ENCODE data around the gene CRYZL1.
"Not testable (repeated sequence)": the region's sequence is repeated elsewhere in the genome, so short reads cannot be mapped to it uniquely, and the experiment has no call there.

The CRYZL1 gene

DNA sequence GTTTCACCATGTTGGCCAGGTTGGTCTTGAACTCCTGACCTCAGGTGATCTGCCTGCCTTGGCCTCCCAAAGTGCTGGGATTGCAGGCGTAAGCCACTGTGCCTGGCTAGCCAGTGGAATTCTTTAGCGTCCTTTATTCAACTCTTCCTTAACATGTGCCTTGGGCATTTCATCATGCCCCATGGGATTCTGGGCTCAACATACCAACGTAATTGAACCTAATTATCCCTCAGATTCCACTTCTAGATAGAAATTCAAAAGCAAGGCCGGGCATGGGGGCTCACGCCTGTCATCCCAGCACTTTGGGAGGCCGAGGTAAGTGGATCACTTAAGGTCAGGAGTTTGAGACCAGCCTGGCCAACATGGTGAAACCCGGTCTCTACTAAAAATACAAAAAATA lies 15.4 kb downstream of the CRYZL1 start:
- not testable (repeated sequence) for DNase-seq (ENCODE audit: low spot score)

DNA sequence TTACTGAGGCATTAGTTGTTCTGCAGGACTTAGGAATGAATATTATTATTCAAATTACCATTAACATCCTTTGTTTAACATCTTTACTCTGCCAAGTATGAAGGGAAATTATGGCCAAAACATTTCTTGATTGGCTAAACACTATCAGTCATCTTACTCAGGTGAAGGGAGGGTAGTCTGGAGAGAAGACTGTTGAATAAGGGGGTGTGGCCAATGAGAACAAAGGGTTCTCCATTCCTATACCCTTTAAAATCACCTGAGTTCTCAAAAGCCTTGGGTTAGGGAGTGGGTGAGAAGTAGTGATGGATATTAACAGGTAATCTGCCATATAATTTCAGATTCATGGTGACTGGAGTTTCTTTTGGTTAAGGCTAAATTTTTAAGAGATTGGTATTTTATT lies 19.3 kb downstream of the CRYZL1 start:
- no peak for DNase-seq (ENCODE audit: low spot score)

GRCh38 chr21:33619726-33620125 lies 21.8 kb downstream of the CRYZL1 start:
- DNase-seq (ENCODE audit: low spot score) = no peak

GRCh38 chr21:33618407-33618806 lies 23.1 kb downstream of the CRYZL1 start:
- no peak for DNase-seq (ENCODE audit: low spot score)

- not testable (repeated sequence) for DNase-seq (ENCODE audit: low spot score)
These were observed 24.0 kb downstream of the CRYZL1 start for GRCh38 chr21:33617565-33617964.

DNA sequence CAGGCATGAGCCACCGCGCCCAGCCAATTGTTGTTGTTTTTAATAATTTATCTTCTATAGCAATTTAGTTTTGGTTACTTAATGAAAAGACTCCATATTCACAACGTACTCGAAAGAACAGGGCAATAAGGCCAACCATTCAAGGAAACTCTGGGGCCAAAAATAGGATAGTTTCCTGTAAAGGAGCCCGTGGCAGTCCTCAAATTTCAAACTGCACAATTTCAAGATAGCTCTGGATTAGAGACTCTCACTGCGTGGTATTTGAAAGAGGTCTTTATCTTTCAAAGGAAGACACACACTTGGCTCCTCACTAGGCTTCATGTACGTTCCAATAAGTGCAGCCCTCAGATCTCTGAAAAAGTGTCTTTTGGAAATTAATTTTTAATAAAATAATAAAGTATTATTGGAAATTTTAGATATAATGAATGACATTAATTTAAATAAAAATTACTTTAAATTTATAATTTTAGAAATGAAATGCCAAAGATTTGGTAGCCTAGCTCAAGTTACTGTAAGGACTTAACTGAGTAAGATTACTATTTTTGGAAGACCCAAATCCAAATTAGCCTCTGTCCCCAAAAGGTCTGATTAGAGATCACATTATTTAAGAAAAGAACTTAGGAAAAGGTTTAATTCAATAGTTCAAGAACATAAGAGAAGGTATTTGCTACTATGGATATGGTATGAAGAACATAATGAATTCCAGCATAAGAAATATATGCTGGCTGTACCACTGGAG lies 30.4 kb downstream of the CRYZL1 start:
- no peak for DNase-seq (ENCODE audit: low spot score)

GRCh38 chr21:33608559-33608958 lies 33.0 kb downstream of the CRYZL1 start:
- DNase-seq (ENCODE audit: low spot score) = no peak

DNA sequence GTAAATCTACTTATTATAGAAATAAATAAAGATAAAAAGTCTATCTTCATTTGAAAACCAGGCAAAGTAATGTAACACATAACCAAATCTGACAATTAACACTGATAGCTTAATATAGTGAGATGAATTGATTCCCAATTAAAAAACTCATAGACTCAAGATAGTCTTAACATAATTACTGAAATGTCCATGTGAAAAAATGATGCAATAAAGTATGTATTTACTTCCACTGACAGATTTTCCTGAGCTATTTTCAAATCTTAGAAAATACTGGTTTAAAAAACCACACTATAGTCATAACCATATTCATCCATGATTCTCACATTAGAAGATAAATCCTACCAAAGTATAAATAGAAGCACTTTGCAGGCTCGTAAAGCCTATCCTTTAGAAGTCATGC lies 43.5 kb downstream of the CRYZL1 start:
- no peak for DNase-seq (ENCODE audit: low spot score)

DNA sequence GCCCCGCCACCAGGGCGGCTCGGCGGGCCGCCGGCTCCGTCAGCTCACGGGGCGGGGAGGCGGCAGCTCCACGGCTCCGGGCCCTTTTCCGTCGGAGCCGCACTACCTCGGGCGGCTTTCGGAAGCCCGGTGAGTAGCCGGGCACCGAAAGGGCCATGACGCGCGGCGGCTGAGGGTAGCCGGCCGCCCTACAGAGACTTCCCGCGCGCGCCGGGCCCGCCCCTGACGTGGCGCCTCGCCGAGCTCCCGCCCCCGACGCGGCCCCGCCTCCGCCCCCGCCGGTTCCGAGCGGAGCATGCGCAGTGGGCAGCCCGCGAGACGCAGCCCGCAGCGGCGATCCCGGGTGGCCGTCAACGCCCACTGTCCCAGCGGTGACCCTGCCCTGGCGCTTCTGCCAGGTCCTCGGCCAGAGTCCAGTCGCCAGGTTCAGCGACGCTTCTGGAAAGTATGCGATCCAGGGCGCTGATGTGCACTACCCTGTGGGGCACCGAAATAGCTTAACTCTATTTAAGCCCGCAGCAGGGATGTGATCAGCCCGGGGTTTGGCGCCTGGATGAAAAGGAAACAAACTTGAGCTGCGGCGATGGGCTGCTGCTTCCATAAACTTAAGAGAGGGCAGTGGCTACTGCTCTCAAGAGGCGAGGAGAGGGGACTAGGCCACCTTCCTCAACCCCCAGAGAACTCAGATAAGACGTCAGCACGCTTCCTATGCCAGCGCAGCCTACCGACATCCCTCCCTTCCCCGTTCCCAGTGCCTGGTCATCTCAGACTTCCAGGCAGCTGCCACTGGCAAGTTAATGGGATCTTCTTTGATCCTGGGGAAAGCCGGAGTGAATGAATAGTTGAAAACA lies 52.8 kb downstream of the CRYZL1 start, which contains the start of gene DONSON:
Gene DONSON, minus strand, starts transcription at position 200 of the 851 bp plus-strand sequence. Its CDS starts 43 bp downstream, at position 157.
- peak; percentile 88 for DNase-seq (ENCODE audit: low spot score)

DNA sequence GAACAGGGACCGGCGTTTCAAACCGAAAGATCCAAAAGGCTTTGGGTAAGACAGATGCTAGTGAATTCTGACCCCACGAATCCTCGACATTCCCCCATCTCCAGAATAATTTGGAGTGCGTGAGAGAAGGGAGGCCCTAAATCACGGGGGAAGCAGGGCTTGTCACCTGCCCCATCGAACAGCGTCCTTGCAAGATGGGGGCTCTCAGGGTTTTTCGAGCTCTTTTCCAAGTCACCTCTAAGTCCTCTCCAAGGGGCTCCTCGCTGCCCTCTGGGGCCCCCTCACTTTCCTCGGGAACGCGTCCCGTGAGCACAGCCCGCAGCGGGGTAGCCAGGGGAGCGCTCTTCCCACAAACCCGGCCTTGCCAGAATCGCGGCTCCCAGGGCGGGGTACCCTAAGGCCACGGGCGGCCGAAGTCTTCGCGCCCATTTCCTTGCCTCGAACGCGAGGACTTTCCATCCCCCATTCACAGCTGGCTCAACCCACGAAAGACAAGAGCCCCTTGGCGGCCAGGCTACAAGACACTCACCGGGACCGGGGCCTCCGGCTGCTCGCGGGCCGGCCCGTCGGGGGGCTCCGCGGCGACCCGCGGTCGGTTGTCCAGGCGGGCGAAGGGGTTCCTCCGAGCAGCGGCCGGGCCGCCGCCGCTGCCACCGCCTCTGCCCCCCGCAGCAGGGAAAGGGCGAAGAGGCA lies 53.6 kb downstream of the CRYZL1 start:
- no peak for DNase-seq (ENCODE audit: low spot score)

DNA sequence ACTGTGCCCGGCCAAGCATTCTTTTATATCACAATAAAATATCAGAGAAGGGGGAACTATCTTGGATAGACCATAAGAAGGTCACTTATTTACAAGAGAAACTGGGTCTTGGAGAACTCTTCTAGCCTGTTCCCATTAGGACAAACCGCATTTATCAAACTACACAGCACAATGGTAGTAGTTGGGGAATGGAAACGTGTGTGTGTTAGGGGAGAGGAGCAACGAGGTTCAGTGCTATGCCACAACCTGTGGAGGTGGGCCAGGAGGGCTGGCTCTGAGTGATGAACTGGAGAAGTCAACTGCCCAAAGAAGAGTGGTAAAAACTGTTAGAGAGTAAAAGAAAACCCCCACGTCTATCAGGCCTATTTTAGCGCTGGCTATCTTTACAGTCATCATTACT lies 54.6 kb downstream of the CRYZL1 start:
- DNase-seq (ENCODE audit: low spot score) = no peak

DNA sequence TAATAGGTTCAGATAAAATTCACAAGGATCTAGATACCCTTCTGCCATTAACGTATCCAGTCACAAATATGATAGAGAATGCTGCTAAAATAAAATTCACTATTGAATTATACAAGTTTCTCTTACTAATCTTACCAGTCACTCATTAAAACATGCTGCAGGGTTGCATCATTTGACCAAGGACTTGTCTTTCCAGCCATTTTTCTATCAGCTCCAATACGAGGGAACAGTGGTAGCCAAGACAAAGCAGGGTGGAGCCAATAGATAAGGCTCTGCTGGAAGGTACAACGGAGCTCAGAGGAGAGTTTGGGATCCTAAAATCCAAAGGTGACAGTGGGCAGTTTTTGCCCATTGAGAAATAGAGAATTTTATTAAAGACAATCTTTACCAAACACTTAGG lies 57.1 kb downstream of the CRYZL1 start:
- DNase-seq (ENCODE audit: low spot score) = no peak

DNA sequence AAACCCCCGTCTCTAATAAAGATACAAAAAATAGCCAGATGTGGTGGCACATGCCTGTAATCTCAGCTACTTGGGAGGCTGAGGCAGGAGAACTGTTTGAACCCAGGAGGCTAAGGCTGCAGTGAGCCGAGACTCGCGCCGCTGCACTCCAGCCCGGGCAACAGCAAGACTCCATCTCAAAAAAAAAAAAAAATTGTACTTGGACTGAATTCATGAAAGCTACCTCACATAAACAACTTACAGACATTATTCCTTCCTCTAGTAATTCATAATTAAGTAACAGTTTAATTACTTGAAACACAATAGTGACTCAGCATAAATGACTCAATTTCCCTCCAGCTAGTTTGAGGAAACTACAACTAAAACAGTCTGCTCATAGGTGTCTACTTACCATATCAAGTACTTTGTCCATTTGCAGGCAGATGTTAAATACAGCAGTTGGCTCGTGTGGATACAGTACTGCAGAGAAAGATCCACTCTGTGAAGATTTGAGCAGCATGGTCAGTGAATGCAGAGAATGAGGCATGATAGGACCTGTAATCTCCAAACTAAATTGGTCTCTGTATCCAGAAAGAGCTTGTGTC lies 62.5 kb downstream of the CRYZL1 start:
- peak; percentile 35 for DNase-seq (ENCODE audit: low spot score)

GRCh38 chr21:33578214-33578613 lies 63.3 kb downstream of the CRYZL1 start:
- no peak for DNase-seq (ENCODE audit: low spot score)

DNA sequence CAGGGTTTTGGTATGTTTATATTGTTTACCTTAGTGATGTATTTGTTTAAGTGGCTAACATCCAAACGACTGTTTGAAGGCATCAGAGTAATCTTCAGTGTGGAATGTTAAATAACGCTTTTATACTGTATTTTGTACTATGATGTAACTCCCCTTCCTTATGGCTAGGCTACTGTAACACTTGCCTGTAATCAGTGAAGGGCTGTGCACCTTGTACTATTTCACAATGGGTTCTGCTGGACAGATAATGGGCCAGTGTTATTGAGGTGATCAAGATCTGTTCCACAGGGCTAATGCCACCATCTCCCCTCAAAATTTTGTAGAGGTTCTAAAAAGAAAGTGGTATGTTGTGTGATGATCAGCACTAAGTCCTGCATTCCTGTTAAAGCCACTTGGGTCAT lies 64.8 kb downstream of the CRYZL1 start:
- DNase-seq (ENCODE audit: low spot score) = not testable (repeated sequence)

DNA sequence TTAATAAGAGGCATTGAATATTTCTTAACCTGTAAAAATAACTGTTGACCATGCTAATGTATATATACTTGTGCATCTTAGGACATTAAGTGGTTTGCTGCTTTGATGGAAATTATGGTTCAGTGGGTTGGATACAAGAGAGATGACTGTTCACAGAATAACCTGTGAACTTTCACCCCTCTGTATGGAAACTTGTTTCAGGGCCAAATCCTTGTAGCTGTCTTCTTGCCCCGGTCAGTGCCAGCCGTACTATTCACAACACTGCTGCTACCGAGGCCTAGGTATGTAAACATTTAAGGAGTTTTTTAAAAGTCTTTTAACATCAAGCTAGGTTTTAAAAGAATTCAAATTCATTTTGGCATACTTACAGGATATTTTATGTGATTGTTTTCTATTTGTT lies 69.2 kb downstream of the CRYZL1 start:
- no peak for DNase-seq (ENCODE audit: low spot score)

- DNase-seq (ENCODE audit: low spot score) = no peak
These were observed 71.5 kb downstream of the CRYZL1 start for GRCh38 chr21:33569991-33570390.

- no peak for DNase-seq (ENCODE audit: low spot score)
These were observed 73.1 kb downstream of the CRYZL1 start for GRCh38 chr21:33568448-33568847.

- DNase-seq (ENCODE audit: low spot score) = no peak
These were observed 73.6 kb downstream of the CRYZL1 start for GRCh38 chr21:33567914-33568313.

GRCh38 chr21:33566514-33566913 lies 75.0 kb downstream of the CRYZL1 start:
- no peak for DNase-seq (ENCODE audit: low spot score)

- no peak for DNase-seq (ENCODE audit: low spot score)
These were observed 79.2 kb downstream of the CRYZL1 start for GRCh38 chr21:33562389-33562788.

- DNase-seq (ENCODE audit: low spot score) = no peak
These were observed 80.2 kb downstream of the CRYZL1 start for GRCh38 chr21:33561373-33561772.
